Aorta (tissue), 5 donors: ENCODE results near the gene PTPN18. TPM values are rescaled to one million over a fixed set of nuclear protein-coding genes. Genes with fewer than 3 reads are reported as not detected.

Experiments
- ATAC-seq: fragments of 200-7000 bp; cut with Tn5 transposase; one replicate; pipeline ENCODE4 v1.9.1; 2022; ENCODE audit warnings: moderate library complexity; ENCODE audit not compliant: low FRiP score
- DNase-seq, 2 donors: peaks; one replicate each; pipeline ENCODE4 v3.0.0-alpha.2; 2020
- H3K27ac ChIP-seq, 2 donors: one replicate each; pipeline ENCODE4 v1.5.1; 2013; ENCODE audit warnings: low read length in 2 of 2, mild to moderate bottlenecking in 2 of 2, moderate library complexity in 2 of 2, control low read depth in 1 of 2, inconsistent platforms in 1 of 2, low read depth in 1 of 2
- H3K27me3 ChIP-seq, 2 donors: one replicate each; pipeline ENCODE4 v1.6.1; 2013; ENCODE audit warnings: control low read depth in 1 of 2, low read length in 1 of 2, mild to moderate bottlenecking in 1 of 2, moderate library complexity in 1 of 2; ENCODE audit not compliant: insufficient read depth in 2 of 2, control insufficient read depth in 1 of 2
- H3K36me3 ChIP-seq, 2 donors: one replicate each; pipeline ENCODE4 v1.6.1; 2013; ENCODE audit warnings: control low read depth in 1 of 2, low read length in 1 of 2, mild to moderate bottlenecking in 1 of 2; ENCODE audit not compliant: insufficient read depth in 2 of 2, control insufficient read depth in 1 of 2
- H3K4me1 ChIP-seq, 2 donors: one replicate each; pipeline ENCODE4 v1.6.1; 2013; ENCODE audit warnings: low read length in 2 of 2, control low read depth in 1 of 2, mild to moderate bottlenecking in 1 of 2, moderate library complexity in 1 of 2; ENCODE audit not compliant: insufficient read depth in 2 of 2, control insufficient read depth in 1 of 2
- H3K4me3 ChIP-seq, 2 donors: one replicate each; pipeline ENCODE4 v1.5.1; 2013; ENCODE audit warnings: low read length in 2 of 2, control low read depth in 1 of 2, mild to moderate bottlenecking in 1 of 2
- H3K9me3 ChIP-seq: one replicate; pipeline ENCODE4 v1.6.1; 2013; ENCODE audit warnings: mild to moderate bottlenecking, low read length; ENCODE audit not compliant: control insufficient read depth
- WGBS, 2 donors: extraction: QIAGEN DNeasy Blood & Tissue Kit; methylation state at CpG; one replicate each; pipeline ENCODE4 v1.1.7; 2013; 5-methylcytosine and 5-hydroxymethylcytosine counted together
- intact Hi-C, 2 donors: fragments of 100-400 bp; cut with DNase I; formaldehyde crosslinking; loops; one replicate each; pipeline versions ENCODE4 v1.14.2 to v1.15.0; 2022
- polyA plus RNA-seq, 2 donors: library from polyadenylated mRNA; stranded (reverse); fragments of 200-250 nt; gene quantifications; one replicate each; pipeline ENCODE4 v1.2.3, GENCODE V29; 2013
- total RNA-seq, 2 donors: library from RNA; stranded (reverse); fragmentation: NEBNext Ultra II Directional; extraction: Animal tissue kit (Norgen Biotek cat#: 25700); gene quantifications; one replicate each; pipeline ENCODE4 v1.2.1, GENCODE V29; 2021
- donor health status: healthy with polysubstance abuse.
- donor health status: Bipolar disorder and iron deficiency.
- donor health status: DM: no; HTN: no; CAD: no.
- donor health status: DM: no; HTN: no; CAD: no.
- donor health status: DM: yes; HTN: yes; CAD: no.

The PTPN18 gene
- total and polyA plus RNA-seq, 4 donors: 37.3 to 71.0 (median 43.0) TPM

GRCh38 chr2:130344578-130344977 is 11.3 kb upstream of the PTPN18 start:
- no peak overlapping the region for H3K4me3 ChIP-seq
- H3K27ac ChIP-seq: no peak overlapping the region
- no peaks in the 10 kb centered on the region for H3K27me3 ChIP-seq
- H3K36me3 ChIP-seq: peaks cover 0 to 4% of the 10 kb centered on the region in 2 donors
- H3K9me3 ChIP-seq: no peaks in the 10 kb centered on the region
- intact Hi-C loops: loop anchor here in 1 of 2 donors (10.0 kb wide), 1 partner anchor 470 kb away; no protein-coding TSS in a partner anchor
- no peak for DNase-seq
- ATAC-seq: no peak
- WGBS, 2 donors: 91 to 94% methylated on average over 4 of the region's 4 CpGs
- H3K4me1 ChIP-seq: no peaks in the 10 kb centered on the region

GRCh38 chr2:130345091-130345490 is 10.8 kb upstream of the PTPN18 start:
- intact Hi-C loops: loop anchor here in 1 of 2 donors (10.0 kb wide), 1 partner anchor 470 kb away; no protein-coding TSS in a partner anchor
- Histone ChIP-seq H3K4me1 (no peaks in the 10 kb centered on the region), H3K36me3 (peaks cover 0 to 4% of the 10 kb centered on the region in 2 donors), H3K27me3 (no peaks in the 10 kb centered on the region), H3K27ac (no peak overlapping the region), H3K4me3 (no peak overlapping the region), H3K9me3 (no peaks in the 10 kb centered on the region)
- DNase-seq: no peak
- 93 to 96% methylated on average over 13 of the region's 13 CpGs for WGBS, 2 donors
- ATAC-seq: no peak

- no peaks in the 10 kb centered on the region for H3K27me3 ChIP-seq
- no peak overlapping the region for H3K27ac ChIP-seq
- ATAC-seq (no peak), DNase-seq (peak in 1 of 2 donors; percentile 75)
- H3K4me3 ChIP-seq: no peak overlapping the region
- H3K9me3 ChIP-seq: no peaks in the 10 kb centered on the region
- WGBS, 2 donors: 94 to 96% methylated on average over 21 of the region's 21 CpGs
- H3K4me1 ChIP-seq: no peaks in the 10 kb centered on the region
- intact Hi-C loops: loop anchor here in 1 of 2 donors (10.0 kb wide), 1 partner anchor 471 kb away; no protein-coding TSS in a partner anchor
- peaks cover 0 to 4% of the 10 kb centered on the region in 2 donors for H3K36me3 ChIP-seq
Observed at GRCh38 chr2:130345611-130346010, 10.2 kb upstream of the PTPN18 start.

- Histone ChIP-seq H3K4me1 (no peaks in the 10 kb centered on the region), H3K9me3 (no peaks in the 10 kb centered on the region), H3K27ac (no peak overlapping the region), H3K27me3 (no peaks in the 10 kb centered on the region), H3K4me3 (no peak overlapping the region), H3K36me3 (peaks cover 0 to 4% of the 10 kb centered on the region in 2 donors)
- intact Hi-C loops: loop anchor here in 1 of 2 donors (10.0 kb wide), 1 partner anchor 471 kb away; no protein-coding TSS in a partner anchor
- DNase-seq: no peak
- no peak for ATAC-seq
- WGBS, 2 donors: 93% methylated on average over 26 of the region's 26 CpGs
Observed at GRCh38 chr2:130346041-130346740, 9.7 kb upstream of the PTPN18 start.

- 76 to 81% methylated on average over 4 of the region's 4 CpGs for WGBS, 2 donors
- ATAC-seq (no peak), DNase-seq (no peak)
- intact Hi-C loops: loop anchor here in 1 of 2 donors (10.0 kb wide), 1 partner anchor 472 kb away; no protein-coding TSS in a partner anchor
- H3K9me3 ChIP-seq: no peaks in the 10 kb centered on the region
- H3K27me3 ChIP-seq: no peaks in the 10 kb centered on the region
- peaks cover 0 to 4% of the 10 kb centered on the region in 2 donors for H3K36me3 ChIP-seq
- H3K4me3 ChIP-seq: no peak overlapping the region
- no peak overlapping the region for H3K27ac ChIP-seq
- H3K4me1 ChIP-seq: no peaks in the 10 kb centered on the region
Observed at GRCh38 chr2:130346741-130347066, 9.2 kb upstream of the PTPN18 start.

- Histone ChIP-seq H3K4me3 (no peak overlapping the region), H3K27ac (no peak overlapping the region), H3K4me1 (no peaks in the 10 kb centered on the region), H3K9me3 (no peaks in the 10 kb centered on the region), H3K27me3 (no peaks in the 10 kb centered on the region), H3K36me3 (peaks cover 0 to 4% of the 10 kb centered on the region in 2 donors)
- no peak for ATAC-seq
- intact Hi-C loops: loop anchor here in 1 of 2 donors (10.0 kb wide), 1 partner anchor 473 kb away; no protein-coding TSS in a partner anchor
- WGBS, 2 donors: 91 to 94% methylated on average over 7 of the region's 7 CpGs
- no peak for DNase-seq
Observed at GRCh38 chr2:130347220-130347925, 8.5 kb upstream of the PTPN18 start.

- Histone ChIP-seq H3K27ac (no peak overlapping the region), H3K36me3 (peaks cover 0 to 4% of the 10 kb centered on the region in 2 donors), H3K4me1 (no peaks in the 10 kb centered on the region), H3K4me3 (no peak overlapping the region), H3K27me3 (no peaks in the 10 kb centered on the region), H3K9me3 (no peaks in the 10 kb centered on the region)
- DNase-seq (no peak), ATAC-seq (no peak)
- intact Hi-C loops: loop anchor here in 1 of 2 donors (10.0 kb wide), 1 partner anchor 474 kb away; no protein-coding TSS in a partner anchor
- 89 to 94% methylated on average over 3 of the region's 3 CpGs for WGBS, 2 donors
Observed at GRCh38 chr2:130349174-130349573, 6.7 kb upstream of the PTPN18 start.

- Histone ChIP-seq H3K4me3 (no peak overlapping the region), H3K27ac (no peak overlapping the region), H3K36me3 (no peaks in the 10 kb centered on the region), H3K27me3 (no peaks in the 10 kb centered on the region), H3K9me3 (no peaks in the 10 kb centered on the region), H3K4me1 (no peaks in the 10 kb centered on the region)
- intact Hi-C loops: no loop called here
- DNase-seq (no peak), ATAC-seq (no peak)
- 64 to 72% methylated on average over 7 of the region's 7 CpGs for WGBS, 2 donors
Observed at GRCh38 chr2:130351711-130352110, 4.1 kb upstream of the PTPN18 start.
